ENCODE data around the gene FAM76B. TPM values are rescaled to one million over a fixed set of nuclear protein-coding genes. Genes with fewer than 3 reads are reported as not detected.

The FAM76B gene
- total and polyA plus RNA-seq, 2 of the 13 experiments (the other 11 are each of a cell fraction or from before 2014, with no cell fraction given), result 20.2 to 24.2 TPM

DNA sequence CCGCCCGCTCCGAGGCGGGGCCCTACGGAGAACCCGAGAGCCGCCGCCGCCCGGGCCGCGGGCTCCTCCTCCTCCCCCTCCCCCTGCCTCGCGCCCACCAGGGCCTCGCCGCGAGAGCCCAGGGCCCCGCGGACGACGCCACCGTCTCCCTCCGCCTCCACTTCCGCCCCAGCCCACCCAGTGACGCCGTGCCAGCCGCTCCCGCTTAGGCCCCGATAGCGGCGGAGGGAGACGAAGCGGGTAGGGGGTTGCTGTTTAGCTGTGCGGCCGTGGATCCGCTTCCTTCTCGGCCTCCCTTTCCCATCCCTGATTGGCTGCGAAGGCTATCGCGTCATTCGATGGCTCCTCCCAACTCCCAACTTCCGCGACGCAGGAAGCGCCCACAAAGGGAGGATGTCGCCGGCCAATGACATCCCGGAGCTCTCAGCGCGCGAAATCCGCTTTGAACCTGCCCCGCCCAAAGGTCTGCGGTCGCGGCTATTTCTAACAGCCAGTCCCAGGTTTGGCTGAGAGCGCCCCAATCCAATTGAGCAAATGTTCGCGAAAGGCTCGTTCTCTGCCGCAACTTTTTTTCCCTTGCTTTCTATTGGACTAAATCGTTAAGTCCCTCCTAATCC lies at the start of gene FAM76B (continued):
- TF ChIP-seq ZNF20 (CRISPR knock-in tag; IDR thresholded peaks at IDR 0.05), result no peak; the same call in 1 of the 2 replicates
- TF ChIP-seq MEIS1 (CRISPR knock-in tag; IDR thresholded peaks at IDR 0.05; ENCODE audit: borderline replicate concordance), result 0 out of 2 replicates have a peak, but pooled peaks have one; percentile 38
- TF ChIP-seq FOXA3 (CRISPR knock-in tag; IDR thresholded peaks at IDR 0.05), result peak; percentile 69
- TF ChIP-seq ZNF749 (CRISPR knock-in tag; IDR thresholded peaks at IDR 0.05; ENCODE audit: borderline replicate concordance), result peak; percentile 93
- 0 out of 2 replicates have a peak, but pooled peaks have one; percentile 36 for TF ChIP-seq ZNF33B (CRISPR knock-in tag; IDR thresholded peaks at IDR 0.05)
- no peak for TF ChIP-seq ZNF530 (CRISPR knock-in tag; IDR thresholded peaks at IDR 0.05; ENCODE audit: low read depth)
- no peak for TF ChIP-seq FOXA1 (IDR thresholded peaks at IDR 0.05)
- peak; percentile 63; the same call in 1 of the 2 replicates for TF ChIP-seq FOXA1 (CRISPR knock-in tag; IDR thresholded peaks at IDR 0.05)
- TF ChIP-seq, protein P1, sequence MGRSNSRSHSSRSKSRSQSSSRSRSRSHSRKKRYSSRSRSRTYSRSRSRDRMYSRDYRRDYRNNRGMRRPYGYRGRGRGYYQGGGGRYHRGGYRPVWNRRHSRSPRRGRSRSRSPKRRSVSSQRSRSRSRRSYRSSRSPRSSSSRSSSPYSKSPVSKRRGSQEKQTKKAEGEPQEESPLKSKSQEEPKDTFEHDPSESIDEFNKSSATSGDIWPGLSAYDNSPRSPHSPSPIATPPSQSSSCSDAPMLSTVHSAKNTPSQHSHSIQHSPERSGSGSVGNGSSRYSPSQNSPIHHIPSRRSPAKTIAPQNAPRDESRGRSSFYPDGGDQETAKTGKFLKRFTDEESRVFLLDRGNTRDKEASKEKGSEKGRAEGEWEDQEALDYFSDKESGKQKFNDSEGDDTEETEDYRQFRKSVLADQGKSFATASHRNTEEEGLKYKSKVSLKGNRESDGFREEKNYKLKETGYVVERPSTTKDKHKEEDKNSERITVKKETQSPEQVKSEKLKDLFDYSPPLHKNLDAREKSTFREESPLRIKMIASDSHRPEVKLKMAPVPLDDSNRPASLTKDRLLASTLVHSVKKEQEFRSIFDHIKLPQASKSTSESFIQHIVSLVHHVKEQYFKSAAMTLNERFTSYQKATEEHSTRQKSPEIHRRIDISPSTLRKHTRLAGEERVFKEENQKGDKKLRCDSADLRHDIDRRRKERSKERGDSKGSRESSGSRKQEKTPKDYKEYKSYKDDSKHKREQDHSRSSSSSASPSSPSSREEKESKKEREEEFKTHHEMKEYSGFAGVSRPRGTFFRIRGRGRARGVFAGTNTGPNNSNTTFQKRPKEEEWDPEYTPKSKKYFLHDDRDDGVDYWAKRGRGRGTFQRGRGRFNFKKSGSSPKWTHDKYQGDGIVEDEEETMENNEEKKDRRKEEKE (IDR thresholded peaks at IDR 0.05), result no peak
- no peak for TF ChIP-seq TRIM24 (CRISPR knock-in tag; IDR thresholded peaks at IDR 0.05)
- peak; percentile 74 for TF ChIP-seq ZNF883 (CRISPR knock-in tag; IDR thresholded peaks at IDR 0.05; ENCODE audit: not compliant biosample characterization)
- TF ChIP-seq ZNF451 (CRISPR knock-in tag; IDR thresholded peaks at IDR 0.05), result peak; percentile 74
- peak; percentile 83; the same call in 1 of the 2 replicates for TF ChIP-seq ARNT2 (CRISPR knock-in tag; IDR thresholded peaks at IDR 0.05; ENCODE audit: low read depth)
- TF ChIP-seq ZC3H4 (CRISPR knock-in tag; IDR thresholded peaks at IDR 0.05; ENCODE audit: borderline replicate concordance), result no peak
- TF ChIP-seq, protein P2, sequence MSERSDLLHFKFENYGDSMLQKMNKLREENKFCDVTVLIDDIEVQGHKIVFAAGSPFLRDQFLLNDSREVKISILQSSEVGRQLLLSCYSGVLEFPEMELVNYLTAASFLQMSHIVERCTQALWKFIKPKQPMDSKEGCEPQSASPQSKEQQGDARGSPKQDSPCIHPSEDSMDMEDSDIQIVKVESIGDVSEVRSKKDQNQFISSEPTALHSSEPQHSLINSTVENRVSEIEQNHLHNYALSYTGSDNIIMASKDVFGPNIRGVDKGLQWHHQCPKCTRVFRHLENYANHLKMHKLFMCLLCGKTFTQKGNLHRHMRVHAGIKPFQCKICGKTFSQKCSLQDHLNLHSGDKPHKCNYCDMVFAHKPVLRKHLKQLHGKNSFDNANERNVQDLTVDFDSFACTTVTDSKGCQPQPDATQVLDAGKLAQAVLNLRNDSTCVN (CRISPR knock-in tag; IDR thresholded peaks at IDR 0.05; ENCODE audit: borderline replicate concordance), result peak; percentile 85
- no peak for TF ChIP-seq MAFG (CRISPR knock-in tag; IDR thresholded peaks at IDR 0.05)
- TF ChIP-seq SP140L (CRISPR knock-in tag; IDR thresholded peaks at IDR 0.05; ENCODE audit: borderline replicate concordance), result no peak
- TF ChIP-seq, protein P3, sequence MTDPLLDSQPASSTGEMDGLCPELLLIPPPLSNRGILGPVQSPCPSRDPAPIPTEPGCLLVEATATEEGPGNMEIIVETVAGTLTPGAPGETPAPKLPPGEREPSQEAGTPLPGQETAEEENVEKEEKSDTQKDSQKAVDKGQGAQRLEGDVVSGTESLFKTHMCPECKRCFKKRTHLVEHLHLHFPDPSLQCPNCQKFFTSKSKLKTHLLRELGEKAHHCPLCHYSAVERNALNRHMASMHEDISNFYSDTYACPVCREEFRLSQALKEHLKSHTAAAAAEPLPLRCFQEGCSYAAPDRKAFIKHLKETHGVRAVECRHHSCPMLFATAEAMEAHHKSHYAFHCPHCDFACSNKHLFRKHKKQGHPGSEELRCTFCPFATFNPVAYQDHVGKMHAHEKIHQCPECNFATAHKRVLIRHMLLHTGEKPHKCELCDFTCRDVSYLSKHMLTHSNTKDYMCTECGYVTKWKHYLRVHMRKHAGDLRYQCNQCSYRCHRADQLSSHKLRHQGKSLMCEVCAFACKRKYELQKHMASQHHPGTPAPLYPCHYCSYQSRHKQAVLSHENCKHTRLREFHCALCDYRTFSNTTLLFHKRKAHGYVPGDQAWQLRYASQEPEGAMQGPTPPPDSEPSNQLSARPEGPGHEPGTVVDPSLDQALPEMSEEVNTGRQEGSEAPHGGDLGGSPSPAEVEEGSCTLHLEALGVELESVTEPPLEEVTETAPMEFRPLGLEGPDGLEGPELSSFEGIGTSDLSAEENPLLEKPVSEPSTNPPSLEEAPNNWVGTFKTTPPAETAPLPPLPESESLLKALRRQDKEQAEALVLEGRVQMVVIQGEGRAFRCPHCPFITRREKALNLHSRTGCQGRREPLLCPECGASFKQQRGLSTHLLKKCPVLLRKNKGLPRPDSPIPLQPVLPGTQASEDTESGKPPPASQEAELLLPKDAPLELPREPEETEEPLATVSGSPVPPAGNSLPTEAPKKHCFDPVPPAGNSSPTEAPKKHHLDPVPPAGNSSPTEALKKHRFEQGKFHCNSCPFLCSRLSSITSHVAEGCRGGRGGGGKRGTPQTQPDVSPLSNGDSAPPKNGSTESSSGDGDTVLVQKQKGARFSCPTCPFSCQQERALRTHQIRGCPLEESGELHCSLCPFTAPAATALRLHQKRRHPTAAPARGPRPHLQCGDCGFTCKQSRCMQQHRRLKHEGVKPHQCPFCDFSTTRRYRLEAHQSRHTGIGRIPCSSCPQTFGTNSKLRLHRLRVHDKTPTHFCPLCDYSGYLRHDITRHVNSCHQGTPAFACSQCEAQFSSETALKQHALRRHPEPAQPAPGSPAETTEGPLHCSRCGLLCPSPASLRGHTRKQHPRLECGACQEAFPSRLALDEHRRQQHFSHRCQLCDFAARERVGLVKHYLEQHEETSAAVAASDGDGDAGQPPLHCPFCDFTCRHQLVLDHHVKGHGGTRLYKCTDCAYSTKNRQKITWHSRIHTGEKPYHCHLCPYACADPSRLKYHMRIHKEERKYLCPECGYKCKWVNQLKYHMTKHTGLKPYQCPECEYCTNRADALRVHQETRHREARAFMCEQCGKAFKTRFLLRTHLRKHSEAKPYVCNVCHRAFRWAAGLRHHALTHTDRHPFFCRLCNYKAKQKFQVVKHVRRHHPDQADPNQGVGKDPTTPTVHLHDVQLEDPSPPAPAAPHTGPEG (CRISPR knock-in tag; IDR thresholded peaks at IDR 0.05), result no peak
- TF ChIP-seq ADNP (CRISPR knock-in tag; IDR thresholded peaks at IDR 0.05), result no peak
- no peak for TF ChIP-seq ZFP82 (CRISPR knock-in tag; IDR thresholded peaks at IDR 0.05; ENCODE audit: borderline replicate concordance)
- TF ChIP-seq NFATC3 (CRISPR knock-in tag; IDR thresholded peaks at IDR 0.05), result no peak
